Right lobe of liver (tissue), 4 donors: ENCODE data around the gene FAF2.

Experiments
- CTCF ChIP-seq, 4 donors: fragments of 200-600 bp in 3 of 4; fragments of 450-650 bp in 1 of 4; IDR thresholded peaks; one replicate each; pipeline versions ENCODE4 v1.5.1 to v1.8.0; 2016 to 2022; ENCODE audit warnings: antibody characterized with exemption in 4 of 4, mild to moderate bottlenecking in 2 of 4
- POLR2A ChIP-seq: fragments of 450-650 bp; IDR thresholded peaks from one replicate; pipeline ENCODE4 v1.6.1; 2017; ENCODE audit warnings: antibody characterized with exemption, mild to moderate bottlenecking
- donor health status: DM: no; HTN: no; CAD: no.
- donor health status: DM: no; HTN: no; CAD: no.
- donor health status: DM: no; HTN: yes; CAD: no.

GRCh38 chr5:176474476-176474875, 26.3 kb downstream of the FAF2 start:
- TF ChIP-seq CTCF (IDR thresholded peaks at IDR 0.05) (no peak), POLR2A (no peak)
